ENCODE results near the gene OR5M11.
"Not testable (repeated sequence)": the region's sequence is repeated elsewhere in the genome, so short reads cannot be mapped to it uniquely, and the experiment has no call there.

OR5M11 gene

DNA sequence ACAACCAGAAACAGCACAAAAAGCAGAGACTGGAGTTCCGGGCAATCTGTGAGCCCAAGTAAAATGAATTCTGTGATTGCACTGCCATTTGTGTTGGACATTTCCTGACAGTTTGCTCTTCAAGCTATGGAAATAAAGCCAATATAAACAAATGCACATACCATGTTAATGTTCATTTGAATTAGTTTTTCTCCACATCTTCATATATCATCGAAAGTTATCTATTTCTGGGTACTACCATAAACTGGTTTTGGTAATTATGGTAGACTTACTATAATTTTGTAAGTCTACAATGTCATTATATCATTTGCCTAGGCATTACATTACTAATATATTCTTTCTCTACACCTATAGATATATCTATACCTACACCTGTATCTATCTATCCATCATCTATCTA lies at the start of gene OR5M11:
OR5M11 (minus strand) TSS at position 101 of the 400 bp plus-strand sequence; CDS start at position 101, 0 bp downstream.
- DNase-seq (ENCODE audit: low read depth): no peak

GRCh38 chr11:56592088-56592717 lies 49.1 kb upstream of the OR5M11 start:
- not testable (repeated sequence) for DNase-seq (ENCODE audit: low read depth)

DNA sequence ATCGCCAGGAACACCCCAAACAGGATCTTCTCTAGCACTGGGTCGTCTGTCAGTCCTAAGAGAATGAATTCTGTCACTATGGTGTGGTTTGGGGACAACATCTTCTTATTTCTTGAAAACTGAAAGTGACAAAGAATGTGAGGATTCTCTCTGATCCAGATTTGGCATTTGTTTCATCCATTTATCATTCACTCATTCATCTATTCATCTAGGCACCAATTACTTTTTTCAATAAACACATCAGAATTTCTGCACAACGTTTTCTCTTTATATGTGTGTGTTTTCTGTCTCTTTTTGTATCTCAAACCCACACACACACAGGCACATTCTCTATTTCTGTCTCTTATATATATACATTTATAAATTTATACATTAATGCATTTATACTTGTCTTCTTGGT lies 34.6 kb upstream of the OR5M11 start, which contains the start of gene OR5M10:
OR5M10 (minus strand) TSS at position 101 of the 400 bp plus-strand sequence; CDS start at position 101, 0 bp downstream.
- no peak for DNase-seq (ENCODE audit: low read depth)

DNA sequence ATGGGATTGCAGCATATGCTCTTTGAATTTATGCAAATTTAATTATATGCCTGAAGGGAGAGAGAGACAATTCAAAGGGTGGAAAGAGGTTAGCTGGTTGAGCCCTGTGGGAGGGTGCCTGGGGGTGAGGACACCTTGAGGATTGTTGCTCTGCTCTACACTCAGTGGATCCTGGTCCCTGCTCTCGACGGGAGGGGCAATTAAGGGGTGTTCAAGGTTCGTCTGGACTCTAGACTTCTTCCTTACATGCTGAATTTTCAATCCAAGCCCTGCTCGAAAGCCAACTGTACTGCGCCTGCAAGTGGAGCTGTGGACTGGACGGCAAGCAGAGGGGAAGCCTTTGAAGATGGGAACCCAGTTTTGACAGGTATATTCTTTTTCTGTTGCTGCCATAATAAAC lies 15.5 kb upstream of the OR5M11 start:
- DNase-seq (ENCODE audit: low read depth): no peak

- not testable (repeated sequence) for DNase-seq (ENCODE audit: low read depth)
These were observed 11.6 kb upstream of the OR5M11 start for GRCh38 chr11:56554691-56555090.

GRCh38 chr11:56545531-56545930 lies 2.5 kb upstream of the OR5M11 start:
- DNase-seq (ENCODE audit: low read depth): no peak

DNA sequence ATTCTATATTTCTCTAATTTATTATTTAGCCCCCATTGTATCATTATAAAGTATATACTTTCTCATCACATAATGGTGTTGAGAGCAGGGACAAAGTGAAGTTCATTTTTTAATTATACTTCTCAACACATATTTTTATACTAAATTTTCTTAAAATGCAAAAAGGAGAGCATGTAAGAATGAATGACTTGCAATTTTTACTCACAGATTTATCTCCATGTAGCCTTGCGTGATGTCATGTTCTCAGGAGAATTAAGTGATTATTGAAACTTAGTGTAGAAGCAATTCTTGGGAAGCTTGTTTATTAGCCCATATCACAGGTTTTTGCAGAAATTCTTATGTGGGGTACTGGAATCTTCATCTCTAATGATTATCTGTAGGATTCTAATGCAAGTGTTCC lies 682 bp upstream of the OR5M11 start:
- DNase-seq (ENCODE audit: low read depth): no peak

- no peak for DNase-seq (ENCODE audit: low read depth)
These were observed 9.9 kb downstream of the OR5M11 start for GRCh38 chr11:56533054-56533740.

DNA sequence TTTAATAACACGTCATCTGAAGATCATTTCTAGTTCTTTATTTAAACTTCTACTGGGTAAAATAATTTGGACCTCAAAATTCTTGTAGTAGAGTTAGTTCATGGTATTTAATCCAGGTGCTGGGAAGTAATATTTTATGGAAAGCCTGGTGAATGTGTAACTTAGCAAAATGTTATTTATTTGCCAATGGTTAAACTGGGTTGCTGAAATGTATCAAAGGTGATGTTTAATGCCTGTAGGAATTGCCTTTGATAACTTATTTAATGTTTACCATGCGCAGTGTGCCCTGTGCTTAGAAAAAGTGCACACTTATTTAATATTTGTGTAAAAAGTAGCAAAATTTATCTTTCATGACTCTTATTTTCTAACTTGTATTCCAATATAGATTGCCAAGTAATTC lies 11.2 kb downstream of the OR5M11 start:
- DNase-seq (ENCODE audit: low read depth): no peak

GRCh38 chr11:56522008-56522407 lies 21.0 kb downstream of the OR5M11 start:
- DNase-seq (ENCODE audit: low read depth): no peak

DNA sequence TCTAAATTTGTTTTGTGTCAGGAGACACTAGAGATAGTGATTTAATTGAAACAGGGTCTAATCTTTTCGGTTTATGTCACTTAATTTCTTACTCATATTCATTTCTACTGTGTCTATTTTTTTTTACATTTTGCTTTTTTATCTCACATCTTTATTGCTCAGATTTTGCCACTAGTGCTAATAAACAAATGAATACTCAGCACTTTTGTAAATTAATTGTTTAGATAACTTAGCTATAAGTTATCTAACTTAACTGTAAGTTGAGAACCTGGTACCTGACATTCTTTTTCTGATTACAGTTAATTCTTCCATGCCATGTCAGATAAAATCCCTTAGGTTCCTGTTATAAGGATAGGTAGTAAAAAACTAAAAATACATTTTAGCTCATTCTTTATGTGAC lies 29.8 kb downstream of the OR5M11 start:
- DNase-seq (ENCODE audit: low read depth): no peak

DNA sequence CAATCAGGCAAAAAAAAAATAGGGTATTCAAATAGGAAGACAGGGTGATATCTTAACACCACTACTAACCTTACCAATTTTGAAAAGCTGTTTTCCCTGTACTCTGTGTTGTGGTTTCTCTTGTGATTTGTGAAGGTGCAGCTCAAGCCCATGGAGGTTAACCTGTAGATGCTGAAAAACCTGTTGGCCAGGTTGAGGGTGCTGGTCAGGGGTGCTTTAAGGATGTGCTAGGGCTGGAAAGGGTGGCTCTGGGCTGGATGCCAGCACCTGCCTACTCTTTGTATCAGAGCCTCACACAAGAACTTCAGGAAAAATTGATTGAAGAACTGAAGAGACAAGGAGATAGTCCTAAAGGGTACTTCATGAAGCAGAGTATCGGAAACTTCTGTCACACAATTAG lies 33.6 kb downstream of the OR5M11 start:
- no peak for DNase-seq (ENCODE audit: low read depth)

- no peak for DNase-seq (ENCODE audit: low read depth)
These were observed 46.0 kb downstream of the OR5M11 start for GRCh38 chr11:56497010-56497409.

DNA sequence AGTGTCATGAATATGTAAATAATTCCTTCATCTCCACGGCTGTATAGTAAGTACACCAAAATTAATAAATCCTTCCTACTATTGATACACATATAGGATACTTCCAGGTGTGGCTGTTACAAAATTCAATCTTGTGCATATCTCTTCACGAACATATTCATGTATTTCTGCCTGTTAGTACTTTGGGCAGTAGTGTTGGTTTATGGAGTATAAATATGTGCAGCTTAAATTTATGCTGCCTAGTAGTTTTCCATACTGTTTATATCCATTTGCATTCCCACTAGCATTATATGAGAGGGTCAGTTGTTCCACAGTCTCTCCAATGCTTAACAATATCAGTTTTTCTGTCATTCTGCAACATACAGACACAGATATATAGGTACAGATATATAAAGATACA lies 47.9 kb downstream of the OR5M11 start:
- DNase-seq (ENCODE audit: low read depth): no peak

Measured in activated gamma-delta T cell treated with anti-CD3 and anti-CD28 coated beads, Interleukin-2, amount 50 U/mL, for 16 hours (primary cell).